NCI-H526 treated with DMSO at 0.1 percent for 48 hours (cell line): ENCODE data around the gene HLA-DRB1.
"Not testable (repeated sequence)": the region's sequence is repeated elsewhere in the genome, so short reads cannot be mapped to it uniquely, and the experiment has no call there.

Experiments used
- DNase-seq: peaks from one replicate; lab custom pipeline; 2025; lab: John Stamatoyannopoulos, UW

The HLA-DRB1 gene

GRCh38 chr6:32589596-32590449 lies at the start of gene HLA-DRB1:
TSS of gene HLA-DRB1 (minus strand) at chr6:32589848. CDS start at chr6:32589742, 106 bp downstream.
- DNase-seq: no peak

GRCh38 chr6:32638532-32639219 lies 49.0 kb upstream of the HLA-DRB1 start:
- no peak for DNase-seq

GRCh38 chr6:32637883-32638282 lies 48.2 kb upstream of the HLA-DRB1 start:
- no peak for DNase-seq

- DNase-seq: no peak
These were observed 47.7 kb upstream of the HLA-DRB1 start, which contains the start of gene HLA-DQA1 for GRCh38 chr6:32637219-32637880. TSS of gene HLA-DQA1 (plus strand) at chr6:32637406. CDS start at chr6:32637459, 53 bp downstream.

- no peak for DNase-seq
These were observed 46.0 kb upstream of the HLA-DRB1 start for GRCh38 chr6:32635526-32636123.

- DNase-seq: not testable (repeated sequence)
These were observed 40.1 kb upstream of the HLA-DRB1 start for GRCh38 chr6:32629793-32630192.

GRCh38 chr6:32627831-32628230 lies 38.2 kb upstream of the HLA-DRB1 start:
- no peak for DNase-seq

GRCh38 chr6:32627249-32627648 lies 37.6 kb upstream of the HLA-DRB1 start:
- DNase-seq: no peak

GRCh38 chr6:32625137-32625536 lies 35.5 kb upstream of the HLA-DRB1 start:
- no peak for DNase-seq

- no peak for DNase-seq
These were observed 34.9 kb upstream of the HLA-DRB1 start for GRCh38 chr6:32624565-32624964.

- no peak for DNase-seq
These were observed 34.0 kb upstream of the HLA-DRB1 start for GRCh38 chr6:32623693-32624092.

- no peak for DNase-seq
These were observed 33.1 kb upstream of the HLA-DRB1 start for GRCh38 chr6:32622545-32623401.

- no peak for DNase-seq
These were observed 31.7 kb upstream of the HLA-DRB1 start for GRCh38 chr6:32621372-32621771.

- DNase-seq: no peak
These were observed 28.1 kb upstream of the HLA-DRB1 start for GRCh38 chr6:32617751-32618150.

- no peak for DNase-seq
These were observed 26.4 kb upstream of the HLA-DRB1 start for GRCh38 chr6:32615885-32616532.

GRCh38 chr6:32614366-32615081 lies 24.9 kb upstream of the HLA-DRB1 start:
- DNase-seq: no peak

GRCh38 chr6:32613475-32613874 lies 23.8 kb upstream of the HLA-DRB1 start:
- DNase-seq: no peak

- no peak for DNase-seq
These were observed 21.1 kb upstream of the HLA-DRB1 start for GRCh38 chr6:32610682-32611296.
